Neuronal stem cell (in vitro differentiated cells): ENCODE data around the gene MORC2.

Experiments used
- DNase-seq: peaks from one replicate; pipeline ENCODE4 v3.0.0-alpha.2; 2013; ENCODE audit warnings: low spot score
- H2AFZ ChIP-seq: one replicate; pipeline ENCODE4 v1.6.1; 2013; ENCODE audit warnings: mild to moderate bottlenecking, low read length, inconsistent platforms
- H2AK5ac ChIP-seq: 2 replicates; pipeline ENCODE4 v1.6.1; 2013; ENCODE audit warnings: low read depth, mild to moderate bottlenecking, inconsistent platforms, low read length, moderate library complexity, mixed read lengths
- H2BK120ac ChIP-seq: 2 replicates; pipeline ENCODE4 v1.6.1; 2013; ENCODE audit warnings: low read depth, mild to moderate bottlenecking, inconsistent platforms, low read length, moderate library complexity, mixed read lengths
- H2BK12ac ChIP-seq: one replicate; pipeline ENCODE4 v1.6.1; 2013; ENCODE audit warnings: low read length, inconsistent platforms
- H2BK15ac ChIP-seq: 2 replicates; pipeline ENCODE4 v1.6.1; 2013; ENCODE audit warnings: mild to moderate bottlenecking, low read length, inconsistent platforms, mixed read lengths
- H2BK5ac ChIP-seq: one replicate; pipeline ENCODE4 v1.6.1; 2013; ENCODE audit warnings: inconsistent platforms, mild to moderate bottlenecking, low read length, moderate library complexity
- H3K14ac ChIP-seq: one replicate; pipeline ENCODE4 v1.6.1; 2013; ENCODE audit warnings: low read length, inconsistent platforms
- H3K18ac ChIP-seq: 2 replicates; pipeline ENCODE4 v1.6.1; 2013; ENCODE audit warnings: low read length, inconsistent platforms
- H3K23ac ChIP-seq: 2 replicates; pipeline ENCODE4 v1.6.1; 2013; ENCODE audit warnings: low read depth, mild to moderate bottlenecking, mixed read lengths, low read length, inconsistent platforms; ENCODE audit not compliant: poor library complexity
- H3K27ac ChIP-seq: replicated peaks from 3 replicates; pipeline ENCODE4 v1.5.1; 2013; ENCODE audit warnings: low read length, inconsistent platforms
- H3K27me3 ChIP-seq, 3 experiments: 2 replicates each; pipeline ENCODE4 v1.6.1; 2013; ENCODE audit warnings: low read length in 3 of 3, mild to moderate bottlenecking in 2 of 3, inconsistent platforms in 1 of 3, low read depth in 1 of 3, mixed read lengths in 1 of 3, moderate library complexity in 1 of 3; ENCODE audit not compliant: control insufficient read depth in 3 of 3, insufficient read depth in 3 of 3
- H3K36me3 ChIP-seq, 2 donors: replicated peaks in 1 of 2; 2 replicates each; pipeline ENCODE4 v1.6.1; 2013; ENCODE audit warnings: low read length in 2 of 2; ENCODE audit not compliant: control insufficient read depth in 2 of 2, insufficient read depth in 2 of 2
- H3K4ac ChIP-seq: 2 replicates; pipeline ENCODE4 v1.6.1; 2013; ENCODE audit warnings: inconsistent platforms, mild to moderate bottlenecking, low read length, moderate library complexity
- H3K4me1 ChIP-seq, 2 donors: 1 replicate in 1 of 2; 2 replicates in 1 of 2; pipeline ENCODE4 v1.6.1; 2013; ENCODE audit warnings: low read length in 2 of 2, low read depth in 1 of 2; ENCODE audit not compliant: control insufficient read depth in 2 of 2, insufficient read depth in 1 of 2
- H3K4me2 ChIP-seq: one replicate; pipeline ENCODE4 v1.6.1; 2013; ENCODE audit warnings: mild to moderate bottlenecking, low read length, inconsistent platforms; ENCODE audit not compliant: insufficient read depth, poor library complexity, severe bottlenecking
- H3K4me3 ChIP-seq, 2 donors: 2 replicates each; pipeline ENCODE4 v1.5.1; 2013; ENCODE audit warnings: low read length in 2 of 2, mild to moderate bottlenecking in 2 of 2, inconsistent platforms in 1 of 2, moderate library complexity in 1 of 2
- H3K79me1 ChIP-seq: one replicate; pipeline ENCODE4 v1.6.1; 2013; ENCODE audit warnings: low read depth, mild to moderate bottlenecking, inconsistent platforms, low read length, moderate library complexity
- H3K9ac ChIP-seq: one replicate; pipeline ENCODE4 v1.6.1; 2013; ENCODE audit warnings: mild to moderate bottlenecking, low read depth, low read length, inconsistent platforms; ENCODE audit not compliant: poor library complexity
- H3K9me3 ChIP-seq, 2 donors: replicated peaks in 1 of 2; 2 replicates each; pipeline versions ENCODE3 to v1.6.1; 2013; ENCODE audit warnings: low read length in 2 of 2, mild to moderate bottlenecking in 2 of 2, inconsistent platforms in 1 of 2, low read depth in 1 of 2, mixed read lengths in 1 of 2, moderate library complexity in 1 of 2; ENCODE audit not compliant: control insufficient read depth in 2 of 2, insufficient read depth in 1 of 2
- H4K8ac ChIP-seq: one replicate; pipeline ENCODE4 v1.6.1; 2013; ENCODE audit warnings: low read depth, mild to moderate bottlenecking, inconsistent platforms, low read length, moderate library complexity
- H4K91ac ChIP-seq: one replicate; pipeline ENCODE4 v1.6.1; 2013; ENCODE audit warnings: low read length, low read depth, mild to moderate bottlenecking, inconsistent platforms; ENCODE audit not compliant: poor library complexity
- WGBS, 2 donors: extraction: QIAGEN DNeasy Blood & Tissue Kit; methylation state at CpG; one replicate each; pipeline ENCODE4 v1.1.7; 2013; ENCODE audit warnings: missing lambda C conversion rate in 2 of 2, mixed read lengths in 1 of 2; ENCODE audit not compliant: insufficient read length in 2 of 2, insufficient replicate concordance in 1 of 2; ENCODE audit errors: extremely low coverage in 2 of 2; 5-methylcytosine and 5-hydroxymethylcytosine counted together

The MORC2 gene

GRCh38 chr22:30941363-30941740, 27.2 kb downstream of the MORC2 start:
- Histone ChIP-seq H2BK15ac (no peak overlapping the region), H3K4me3 (no peak overlapping the region), H3K79me1 (no peaks in the 10 kb centered on the region), H4K91ac (no peak overlapping the region), H2AK5ac (no peak overlapping the region), H2BK120ac (no peak overlapping the region), H3K36me3 (peaks cover 70 to 98% of the 10 kb centered on the region in 2 donors), H3K27me3 (no peaks in the 10 kb centered on the region), H2AFZ (no peak overlapping the region), H3K9ac (no peak overlapping the region), H2BK5ac (no peak overlapping the region), H2BK12ac (no peak overlapping the region), H3K4me1 (peaks cover 0 to 4% of the 10 kb centered on the region in 2 donors), H3K18ac (no peak overlapping the region), H3K14ac (no peak overlapping the region), H3K23ac (no peak overlapping the region), H3K9me3 (no peaks in the 10 kb centered on the region), H3K27ac (no peak overlapping the region), H3K4me2 (no peak overlapping the region), H3K4ac (no peak overlapping the region), H4K8ac (no peak overlapping the region)
- WGBS, 2 donors, result no CpG with 5 or more reads among the region's 11 CpGs
- no peak for DNase-seq

GRCh38 chr22:30940685-30941362, 27.8 kb downstream of the MORC2 start:
- H3K9me3 ChIP-seq, result no peaks in the 10 kb centered on the region
- H2AFZ ChIP-seq, result no peak overlapping the region
- H3K4me2 ChIP-seq, result no peak overlapping the region
- H3K9ac ChIP-seq, result no peak overlapping the region
- peaks cover 69 to 98% of the 10 kb centered on the region in 2 donors for H3K36me3 ChIP-seq
- H3K4me3 ChIP-seq, result no peak overlapping the region
- H3K4me1 ChIP-seq, result no peaks in the 10 kb centered on the region
- H3K27me3 ChIP-seq, result no peaks in the 10 kb centered on the region
- H3K14ac ChIP-seq, result no peak overlapping the region
- no peak overlapping the region for H3K4ac ChIP-seq
- H2BK12ac ChIP-seq, result no peak overlapping the region
- H3K18ac ChIP-seq, result no peak overlapping the region
- H3K27ac ChIP-seq, result no peak overlapping the region
- no peak overlapping the region for H2BK15ac ChIP-seq
- WGBS, 2 donors, result no CpG with 5 or more reads among the region's 7 CpGs
- no peak overlapping the region for H2BK120ac ChIP-seq
- H2AK5ac ChIP-seq, result no peak overlapping the region
- no peak overlapping the region for H3K23ac ChIP-seq
- no peaks in the 10 kb centered on the region for H3K79me1 ChIP-seq
- no peak for DNase-seq
- H4K8ac ChIP-seq, result no peak overlapping the region
- no peak overlapping the region for H2BK5ac ChIP-seq
- no peak overlapping the region for H4K91ac ChIP-seq

GRCh38 chr22:30934053-30934452, 34.5 kb downstream of the MORC2 start:
- H3K4me2 ChIP-seq, result no peak overlapping the region
- no peak overlapping the region for H3K18ac ChIP-seq
- no peak overlapping the region for H3K23ac ChIP-seq
- no peak overlapping the region for H3K14ac ChIP-seq
- no peak overlapping the region for H4K91ac ChIP-seq
- H2BK5ac ChIP-seq, result no peak overlapping the region
- no peak overlapping the region for H3K4ac ChIP-seq
- H2BK15ac ChIP-seq, result no peak overlapping the region
- H3K9me3 ChIP-seq, result no peaks in the 10 kb centered on the region
- no peak overlapping the region for H2BK120ac ChIP-seq
- H3K79me1 ChIP-seq, result no peaks in the 10 kb centered on the region
- no peak overlapping the region for H2AK5ac ChIP-seq
- no peaks in the 10 kb centered on the region for H3K4me1 ChIP-seq
- no peak overlapping the region for H2AFZ ChIP-seq
- H2BK12ac ChIP-seq, result no peak overlapping the region
- H3K27ac ChIP-seq, result no peak overlapping the region
- H3K4me3 ChIP-seq, result no peak overlapping the region
- peak overlapping the region; percentile 54 for H3K9ac ChIP-seq
- no peaks in the 10 kb centered on the region for H3K27me3 ChIP-seq
- DNase-seq, result no peak
- H4K8ac ChIP-seq, result no peak overlapping the region
- no CpG with 5 or more reads among the region's 8 CpGs for WGBS, 2 donors
- peaks cover 72 to 96% of the 10 kb centered on the region in 2 donors for H3K36me3 ChIP-seq

GRCh38 chr22:30933457-30933856, 35.1 kb downstream of the MORC2 start:
- Histone ChIP-seq H4K8ac (peak overlapping the region; percentile 48), H3K4me2 (no peak overlapping the region), H3K9ac (no peak overlapping the region), H3K27me3 (no peaks in the 10 kb centered on the region), H3K4me3 (no peak overlapping the region), H2BK5ac (no peak overlapping the region), H3K79me1 (no peaks in the 10 kb centered on the region), H3K4ac (no peak overlapping the region), H2BK15ac (no peak overlapping the region), H3K9me3 (no peaks in the 10 kb centered on the region), H3K36me3 (peaks cover 70 to 98% of the 10 kb centered on the region in 2 donors), H2AFZ (no peak overlapping the region), H3K27ac (no peak overlapping the region), H3K18ac (no peak overlapping the region), H2BK120ac (no peak overlapping the region), H3K23ac (no peak overlapping the region), H2BK12ac (no peak overlapping the region), H2AK5ac (no peak overlapping the region), H3K14ac (no peak overlapping the region), H4K91ac (no peak overlapping the region), H3K4me1 (no peaks in the 10 kb centered on the region)
- no CpG with 5 or more reads among the region's 7 CpGs for WGBS, 2 donors
- no peak for DNase-seq
